Left lung (tissue), 10 donors: ENCODE measurements around the gene LDB2. TPM values are rescaled to one million over a fixed set of nuclear protein-coding genes. Genes with fewer than 3 reads are reported as not detected.

ENCODE experiments used
- ATAC-seq: fragments of 200-7000 bp; cut with Tn5 transposase; one replicate; pipeline ENCODE4 v1.9.1; 2020; ENCODE audit warnings: moderate library complexity
- DNase-seq, 4 donors: peaks; one replicate each; pipeline ENCODE4 v3.0.0-alpha.2; 2013 to 2020
- H3K27ac ChIP-seq, 2 donors: fragments of 200-600 bp; sonication (generic) in 1 of 2; one replicate each; pipeline versions ENCODE4 v1.5.0 to v1.8.0; 2020 to 2021
- H3K27me3 ChIP-seq, 2 donors: fragments of 200-600 bp; sonication (generic) in 1 of 2; one replicate each; pipeline versions ENCODE4 v1.5.0 to v1.8.0; 2020 to 2021
- H3K36me3 ChIP-seq, 2 donors: fragments of 200-600 bp; sonication (generic) in 1 of 2; one replicate each; pipeline versions ENCODE4 v1.5.0 to v1.8.0; 2020 to 2021
- H3K4me1 ChIP-seq, 2 donors: fragments of 200-600 bp; one replicate each; pipeline ENCODE4 v1.8.0; 2021
- H3K4me3 ChIP-seq, 2 donors: fragments of 200-600 bp; sonication (generic) in 1 of 2; one replicate each; pipeline versions ENCODE4 v1.5.0 to v1.8.0; 2020 to 2021; ENCODE audit warnings: mild to moderate bottlenecking in 1 of 2
- H3K9me3 ChIP-seq, 2 donors: fragments of 200-600 bp; sonication (generic) in 1 of 2; one replicate each; pipeline versions ENCODE4 v1.5.0 to v1.8.0; 2020 to 2021
- CTCF ChIP-seq, 2 donors: fragments of 200-600 bp; sonication (generic) in 1 of 2; IDR thresholded peaks; one replicate each; pipeline versions ENCODE4 v1.5.0 to v1.8.0; 2021; ENCODE audit warnings: antibody characterized with exemption in 2 of 2
- intact Hi-C, 2 donors: fragments of 100-400 bp; cut with DNase I; formaldehyde crosslinking; loops; one replicate each; pipeline versions ENCODE4 v1.11.2 to v1.14.2; 2022
- polyA plus RNA-seq, 6 donors: library from polyadenylated mRNA; unstranded; fragments of 120-200 nt; gene quantifications; one replicate each; pipeline ENCODE4 v1.2.1, GENCODE V29; 2013; ENCODE audit not compliant: insufficient read length in 6 of 6
- total RNA-seq, 2 donors: library from RNA; stranded (reverse); fragmentation: NEBNext Ultra II Directional; extraction: Animal tissue kit (Norgen Biotek cat#: 25700); gene quantifications; one replicate each; pipeline ENCODE4 v1.2.1, GENCODE V29; 2021
- donor health status: DM: no; HTN: yes; CAD: no.
- donor health status: DM: no; HTN: no; CAD: no.

The LDB2 gene
- total and polyA plus RNA-seq, 8 donors, result 37.7 to 97.0 (median 78.5) TPM

GRCh38 chr4:16498978-16499377, 399.5 kb downstream of the LDB2 start:
- intact Hi-C loops, result no loop called here
- H3K27me3 ChIP-seq, result no peaks in the 10 kb centered on the region
- ATAC-seq, result no peak
- DNase-seq, result no peak
- H3K36me3 ChIP-seq, result no peaks in the 10 kb centered on the region
- peaks cover 0 to 9% of the 10 kb centered on the region in 2 donors for H3K9me3 ChIP-seq
- no peak overlapping the region for H3K4me3 ChIP-seq
- no peaks in the 10 kb centered on the region for H3K4me1 ChIP-seq
- H3K27ac ChIP-seq, result no peak overlapping the region
- TF ChIP-seq CTCF (IDR thresholded peaks at IDR 0.05), result no peak

GRCh38 chr4:16496501-16496900, 401.9 kb downstream of the LDB2 start:
- TF ChIP-seq CTCF (IDR thresholded peaks at IDR 0.05), result no peak
- H3K4me3 ChIP-seq, result no peak overlapping the region
- DNase-seq, result no peak
- no peaks in the 10 kb centered on the region for H3K4me1 ChIP-seq
- no peaks in the 10 kb centered on the region for H3K36me3 ChIP-seq
- no peaks in the 10 kb centered on the region for H3K27me3 ChIP-seq
- no peak for ATAC-seq
- intact Hi-C loops, result no loop called here
- H3K9me3 ChIP-seq, result peaks cover 0 to 9% of the 10 kb centered on the region in 2 donors
- no peak overlapping the region for H3K27ac ChIP-seq

GRCh38 chr4:16492872-16493271, 405.6 kb downstream of the LDB2 start:
- DNase-seq (no peak), ATAC-seq (no peak)
- no peak for TF ChIP-seq CTCF (IDR thresholded peaks at IDR 0.05)

GRCh38 chr4:16489226-16489625, 409.2 kb downstream of the LDB2 start:
- no peaks in the 10 kb centered on the region for H3K36me3 ChIP-seq
- intact Hi-C loops, result no loop called here
- no peak for TF ChIP-seq CTCF (IDR thresholded peaks at IDR 0.05)
- no peak for ATAC-seq
- H3K9me3 ChIP-seq, result no peaks in the 10 kb centered on the region
- no peak overlapping the region for H3K27ac ChIP-seq
- no peak for DNase-seq
- no peaks in the 10 kb centered on the region for H3K4me1 ChIP-seq
- H3K27me3 ChIP-seq, result no peaks in the 10 kb centered on the region
- H3K4me3 ChIP-seq, result no peak overlapping the region

More at GRCh38 chr4:16492872-16493271, 405.6 kb downstream of the LDB2 start:
- no peaks in the 10 kb centered on the region for H3K4me1 ChIP-seq
- no peak overlapping the region for H3K4me3 ChIP-seq
- no peak overlapping the region for H3K27ac ChIP-seq
- H3K27me3 ChIP-seq, result no peaks in the 10 kb centered on the region
- H3K9me3 ChIP-seq, result no peaks in the 10 kb centered on the region
- H3K36me3 ChIP-seq, result no peaks in the 10 kb centered on the region
- intact Hi-C loops, result no loop called here

- Histone ChIP-seq H3K36me3 (no peaks in the 10 kb centered on the region), H3K9me3 (no peaks in the 10 kb centered on the region), H3K27ac (no peak overlapping the region), H3K4me1 (no peaks in the 10 kb centered on the region), H3K4me3 (no peak overlapping the region), H3K27me3 (no peaks in the 10 kb centered on the region)
- intact Hi-C loops, result no loop called here
- DNase-seq (no peak), ATAC-seq (no peak)
- no peak for TF ChIP-seq CTCF (IDR thresholded peaks at IDR 0.05)
These were observed 410.4 kb downstream of the LDB2 start for GRCh38 chr4:16488084-16488483.
